H1 (cell line): ENCODE data around the gene RUFY1. TPM values are rescaled to one million over a fixed set of nuclear protein-coding genes. Genes with fewer than 3 reads are reported as not detected.
"Not testable (repeated sequence)": the region's sequence is repeated elsewhere in the genome, so short reads cannot be mapped to it uniquely, and the experiment has no call there.

Experiments
- CTCF ChIA-PET: fragments of 300-600 bp; sonication (Branson Sonifier 250); formaldehyde crosslinking; loops from one replicate; lab custom pipeline; 2021; ENCODE audit not compliant: partially characterized antibody; lab: Charles Lee
- POLR2A ChIA-PET: fragments of 300-600 bp; sonication (Branson Sonifier 250); formaldehyde crosslinking; loops from one replicate; lab custom pipeline; 2021; ENCODE audit warnings: inconsistent platforms; ENCODE audit not compliant: partially characterized antibody; lab: Charles Lee
- DNase-seq, 2 experiments: peaks; one replicate each; pipeline versions ENCODE4 v3.0.0 to v3.0.0-alpha.2; 2010 to 2022; ENCODE audit warnings: low spot score in 2 of 2, low read depth in 1 of 2, mixed read lengths in 1 of 2
- FAIRE-seq: peaks from 2 replicates; lab custom pipeline; 2011; peaks lifted over from hg19 to GRCh38; lab: Jason Lieb, UNC
- H2AFZ ChIP-seq: 2 replicates; pipeline ENCODE4 v1.8.1; 2012; ENCODE audit warnings: low read length, inconsistent platforms
- H2AK5ac ChIP-seq: 2 replicates; pipeline ENCODE4 v1.6.1; 2013; ENCODE audit warnings: low read depth, low read length
- H2BK120ac ChIP-seq: replicated peaks from 2 replicates; pipeline ENCODE3; 2013; ENCODE audit warnings: low read depth, low read length, inconsistent platforms
- H2BK12ac ChIP-seq: 2 replicates; pipeline ENCODE4 v1.6.1; 2013; ENCODE audit warnings: low read depth, low read length
- H2BK15ac ChIP-seq: 2 replicates; pipeline ENCODE4 v1.6.1; 2013; ENCODE audit warnings: low read length
- H2BK20ac ChIP-seq: 2 replicates; pipeline ENCODE4 v1.6.1; 2013; ENCODE audit warnings: low read length
- H2BK5ac ChIP-seq: 2 replicates; pipeline ENCODE4 v1.6.1; 2013; ENCODE audit warnings: low read depth, low read length
- H3K14ac ChIP-seq: 2 replicates; pipeline ENCODE4 v1.6.1; 2013; ENCODE audit warnings: inconsistent platforms; ENCODE audit not compliant: insufficient read length
- H3K18ac ChIP-seq: 2 replicates; pipeline ENCODE4 v1.6.1; 2013; ENCODE audit warnings: low read length; ENCODE audit errors: extremely low read depth
- H3K23ac ChIP-seq: 2 replicates; pipeline ENCODE4 v1.6.1; 2013; ENCODE audit warnings: inconsistent platforms; ENCODE audit not compliant: insufficient read length
- H3K23me2 ChIP-seq: 2 replicates; pipeline ENCODE4 v1.6.1; 2013; ENCODE audit warnings: low read depth, low read length
- H3K27ac ChIP-seq: 2 replicates; pipeline ENCODE4 v1.6.1; 2011; ENCODE audit warnings: low read depth, low read length, inconsistent platforms
- H3K27me3 ChIP-seq, 4 experiments: replicated peaks in 1 of 4; 1 replicate in 1 of 4; 2 replicates in 3 of 4; pipeline versions ENCODE4 v1.6.1 to v1.8.1; 2011 to 2013; ENCODE audit warnings: low read length in 3 of 4, mild to moderate bottlenecking in 3 of 4, inconsistent platforms in 2 of 4, mixed read lengths in 2 of 4, moderate library complexity in 1 of 4; ENCODE audit not compliant: control insufficient read depth in 3 of 4, insufficient read depth in 3 of 4; ENCODE audit errors: extremely low read depth in 1 of 4
- H3K36me3 ChIP-seq, 4 experiments: 2 replicates each; pipeline versions ENCODE4 v1.6.1 to v1.8.1; 2011 to 2013; ENCODE audit warnings: mild to moderate bottlenecking in 4 of 4, low read length in 3 of 4, moderate library complexity in 2 of 4, control low read depth in 1 of 4, inconsistent platforms in 1 of 4; ENCODE audit not compliant: insufficient read depth in 4 of 4, control insufficient read depth in 2 of 4
- H3K4ac ChIP-seq: replicated peaks from 2 replicates; pipeline ENCODE3; 2013; ENCODE audit warnings: low read length, low read depth, mixed read lengths, inconsistent platforms; ENCODE audit not compliant: insufficient read length
- H3K4me1 ChIP-seq, 4 experiments: replicated peaks in 1 of 4; 1 replicate in 1 of 4; 2 replicates in 3 of 4; pipeline versions ENCODE4 v1.6.1 to v1.8.1; 2011 to 2013; ENCODE audit warnings: low read length in 3 of 4, inconsistent platforms in 2 of 4, mixed read lengths in 1 of 4; ENCODE audit not compliant: insufficient read depth in 4 of 4, control insufficient read depth in 3 of 4
- H3K4me2 ChIP-seq, 2 experiments: 2 replicates each; pipeline versions ENCODE4 v1.6.1 to v1.8.1; 2011 to 2013; ENCODE audit warnings: low read depth in 2 of 2, low read length in 2 of 2, control low read depth in 1 of 2, inconsistent platforms in 1 of 2, mild to moderate bottlenecking in 1 of 2; ENCODE audit not compliant: insufficient read depth in 1 of 2
- H3K4me3 ChIP-seq, 4 experiments: fragments of 200-600, 300-600 bp in 1 of 4; sonication (generic), shearing (Covaris generic), sonication (Bioruptor Twin) in 1 of 4; 2 replicates each; pipeline versions ENCODE4 v1.5.1 to v1.8.1; 2011 to 2016; ENCODE audit warnings: low read length in 4 of 4, low read depth in 3 of 4, control low read depth in 2 of 4, inconsistent platforms in 2 of 4, mild to moderate bottlenecking in 2 of 4, mixed read lengths in 1 of 4, moderate library complexity in 1 of 4; ENCODE audit not compliant: insufficient read depth in 2 of 4; ENCODE audit errors: extremely low read depth in 1 of 4
- H3K56ac ChIP-seq: replicated peaks from 2 replicates; pipeline ENCODE3; 2013; ENCODE audit warnings: low read depth, mild to moderate bottlenecking, mixed read lengths, low read length, inconsistent platforms; ENCODE audit not compliant: insufficient read length
- H3K79me1 ChIP-seq: 2 replicates; pipeline ENCODE4 v1.6.1; 2013; ENCODE audit warnings: low read depth, low read length, control low read depth
- H3K79me2 ChIP-seq, 2 experiments: 2 replicates each; pipeline versions ENCODE4 v1.6.1 to v1.8.1; 2012 to 2013; ENCODE audit warnings: low read length in 2 of 2, mild to moderate bottlenecking in 2 of 2, inconsistent platforms in 1 of 2; ENCODE audit not compliant: insufficient read depth in 2 of 2, control insufficient read depth in 1 of 2
- H3K9ac ChIP-seq, 4 experiments: replicated peaks in 1 of 4; 1 replicate in 1 of 4; 2 replicates in 3 of 4; pipeline versions ENCODE4 v1.6.1 to v1.8.1; 2011 to 2013; ENCODE audit warnings: low read depth in 3 of 4, low read length in 3 of 4, control low read depth in 2 of 4, mild to moderate bottlenecking in 2 of 4, moderate library complexity in 2 of 4, inconsistent platforms in 1 of 4; ENCODE audit errors: extremely low read depth in 1 of 4
- H3K9me3 ChIP-seq, 2 experiments: 2 replicates each; pipeline versions ENCODE4 v1.6.1 to v1.8.1; 2012 to 2013; ENCODE audit warnings: mild to moderate bottlenecking in 2 of 2, moderate library complexity in 2 of 2, control low read depth in 1 of 2, inconsistent platforms in 1 of 2, low read depth in 1 of 2, low read length in 1 of 2, mixed read lengths in 1 of 2; ENCODE audit not compliant: insufficient read depth in 2 of 2
- H4K20me1 ChIP-seq, 2 experiments: replicated peaks in 1 of 2; 2 replicates each; pipeline versions ENCODE3 to v1.8.1; 2011 to 2013; ENCODE audit warnings: inconsistent platforms in 2 of 2, low read length in 2 of 2, mild to moderate bottlenecking in 1 of 2; ENCODE audit not compliant: insufficient read depth in 2 of 2, control insufficient read depth in 1 of 2
- H4K5ac ChIP-seq: 2 replicates; pipeline ENCODE4 v1.6.1; 2013; ENCODE audit warnings: low read length, low read depth, mixed read lengths, inconsistent platforms; ENCODE audit not compliant: insufficient read length
- H4K8ac ChIP-seq: 2 replicates; pipeline ENCODE4 v1.8.0; 2013; ENCODE audit warnings: mild to moderate bottlenecking, moderate library complexity, low read length, inconsistent platforms; ENCODE audit not compliant: insufficient read depth; ENCODE audit errors: extremely low read depth
- H4K91ac ChIP-seq: replicated peaks from 2 replicates; pipeline ENCODE3; 2013; ENCODE audit warnings: low read length, mixed read lengths, inconsistent platforms; ENCODE audit not compliant: insufficient read length
- WGBS, 2 experiments: shearing (Covaris generic) in 1 of 2; methylation state at CpG; one replicate each; pipeline versions ENCODE4 v1.1.6 to v1.1.7; 2013 to 2015; ENCODE audit warnings: low lambda C conversion rate in 2 of 2, mixed read lengths in 2 of 2, inconsistent platforms in 1 of 2, low coverage in 1 of 2, missing lambda C conversion rate in 1 of 2; ENCODE audit not compliant: insufficient replicate concordance in 2 of 2, insufficient coverage in 1 of 2, insufficient read length in 1 of 2; ENCODE audit errors: extremely low coverage in 1 of 2, missing lambda C conversion rate in 1 of 2; 5-methylcytosine and 5-hydroxymethylcytosine counted together
- polyA plus RNA-seq, 7 experiments: library from polyadenylated mRNA; depleted of rRNA in 3 of 7; stranded (reverse) in 5 of 7; unstranded in 2 of 7; fragments of >200 nt in 5 of 7; fragments of 200-250 nt in 2 of 7; gene quantifications; 1 replicate in 5 of 7; 2 replicates in 1 of 7; 4 replicates in 1 of 7; pipeline versions ENCODE4 v1.2.1 to v1.2.3, GENCODE V29; 2011 to 2013; ENCODE audit warnings: missing spikeins in 2 of 7, mixed read lengths in 2 of 7
- total RNA-seq: library from RNA; stranded (reverse); fragmentation: NEBNext Ultra II Directional; extraction: Animal tissue kit (Norgen Biotek cat#: 25700); gene quantifications from 2 replicates; pipeline ENCODE4 v1.2.1, GENCODE V29; 2021

RUFY1 gene
- total and polyA plus RNA-seq, 2 of the 8 experiments (the other 6 are each of a cell fraction or from before 2014, with no cell fraction given) = 22.4 to 29.5 TPM

GRCh38 chr5:179522107-179522506 is 28.2 kb upstream of the RUFY1 start:
- not testable (repeated sequence) for H3K14ac ChIP-seq, H3K27ac ChIP-seq, H3K9ac ChIP-seq, H3K79me2 ChIP-seq, H2AFZ ChIP-seq, H3K56ac ChIP-seq, DNase-seq, H3K4me3 ChIP-seq, H3K4ac ChIP-seq, H3K27me3 ChIP-seq, H3K36me3 ChIP-seq, H2BK15ac ChIP-seq, H2BK20ac ChIP-seq, H3K18ac ChIP-seq, H4K20me1 ChIP-seq, H3K4me2 ChIP-seq, H3K9me3 ChIP-seq, H4K5ac ChIP-seq, H3K23me2 ChIP-seq, H2BK12ac ChIP-seq, H2BK5ac ChIP-seq, H2AK5ac ChIP-seq, H2BK120ac ChIP-seq, H4K91ac ChIP-seq, H3K23ac ChIP-seq, H4K8ac ChIP-seq, H3K4me1 ChIP-seq, FAIRE-seq, H3K79me1 ChIP-seq
- POLR2A ChIA-PET = interaction anchor here (0.7 kb wide), 1 partner anchor 107 kb away, joined by 3 read pairs; no protein-coding TSS in a partner anchor
- WGBS, 2 experiments = 79% methylated on average over 3 of the region's 5 CpGs; no CpG with 5 or more reads in 1 of the 2 experiments
- CTCF ChIA-PET = interaction anchor here (1.7 kb wide), 1 partner anchor 10 kb away, joined by 3 read pairs; no protein-coding TSS in a partner anchor
